ENCODE data around the gene ARSJ. TPM values are rescaled to one million over a fixed set of nuclear protein-coding genes. Genes with fewer than 3 reads are reported as not detected.

ARSJ gene
- total and polyA plus RNA-seq, 10 donors, result 0.07 to 1.6 (median 0.52) TPM

- no peak overlapping the region for H3K4me3 ChIP-seq
- no peak overlapping the region for H3K27ac ChIP-seq
- intact Hi-C loops (cut with DNase I; ENCODE audit: low total_unique reads), result no loop called here
- no peaks in the 10 kb centered on the region for H3K4me1 ChIP-seq
- H3K36me3 ChIP-seq, result no peaks in the 10 kb centered on the region
- TF ChIP-seq POLR2A (IDR thresholded peaks at IDR 0.05) (no peak), CTCF (IDR thresholded peaks at IDR 0.05 in 8 of 11, conservative IDR thresholded peaks at IDR 0.05 in 3 of 11) (no peak), POLR2AphosphoS5 (IDR thresholded peaks at IDR 0.05) (no peak)
- no peaks in the 10 kb centered on the region for H3K27me3 ChIP-seq (replicated peaks in 1 of 7)
- no peak for DNase-seq
- WGBS, 5 donors, result 63 to 83% (median 71%) methylated on average over 8 of the region's 8 CpGs
- H3K9me3 ChIP-seq, result peaks cover 0 to 11% (median 3%) of the 10 kb centered on the region in 8 donors
Measured at GRCh38 chr4:113958766-113959538, 20.5 kb downstream of the ARSJ start.

GRCh38 chr4:113957956-113958355 lies 21.5 kb downstream of the ARSJ start:
- no peaks in the 10 kb centered on the region for H3K4me1 ChIP-seq
- H3K27ac ChIP-seq, result no peak overlapping the region
- H3K36me3 ChIP-seq, result no peaks in the 10 kb centered on the region
- no peak for TF ChIP-seq POLR2A (IDR thresholded peaks at IDR 0.05)
- TF ChIP-seq CTCF (IDR thresholded peaks at IDR 0.05 in 8 of 11, conservative IDR thresholded peaks at IDR 0.05 in 3 of 11), result no peak
- peaks cover 0 to 3% (median under 1%) of the 10 kb centered on the region in 8 donors for H3K9me3 ChIP-seq
- no peaks in the 10 kb centered on the region for H3K27me3 ChIP-seq (replicated peaks in 1 of 7)
- intact Hi-C loops (cut with DNase I; ENCODE audit: low total_unique reads), result no loop called here
- WGBS, 5 donors, result 79 to 89% (median 87%) methylated on average over 3 of the region's 3 CpGs
- H3K4me3 ChIP-seq, result no peak overlapping the region
- DNase-seq, result no peak

GRCh38 chr4:113955948-113956347 lies 23.5 kb downstream of the ARSJ start:
- no peaks in the 10 kb centered on the region for H3K4me1 ChIP-seq
- TF ChIP-seq CTCF (IDR thresholded peaks at IDR 0.05 in 8 of 11, conservative IDR thresholded peaks at IDR 0.05 in 3 of 11) (no peak), POLR2AphosphoS5 (IDR thresholded peaks at IDR 0.05) (no peak), POLR2A (IDR thresholded peaks at IDR 0.05) (no peak)
- no peak overlapping the region for H3K27ac ChIP-seq
- no peaks in the 10 kb centered on the region for H3K27me3 ChIP-seq (replicated peaks in 1 of 7)
- no peak overlapping the region for H3K4me3 ChIP-seq
- no peak for DNase-seq
- intact Hi-C loops (cut with DNase I; ENCODE audit: low total_unique reads), result no loop called here
- no peaks in the 10 kb centered on the region for H3K9me3 ChIP-seq
- no peaks in the 10 kb centered on the region for H3K36me3 ChIP-seq
- 67 to 90% (median 77%) methylated on average over 3 of the region's 3 CpGs for WGBS, 5 donors

GRCh38 chr4:113955411-113955810 lies 24.0 kb downstream of the ARSJ start:
- no peaks in the 10 kb centered on the region for H3K36me3 ChIP-seq
- TF ChIP-seq CTCF (IDR thresholded peaks at IDR 0.05 in 8 of 11, conservative IDR thresholded peaks at IDR 0.05 in 3 of 11) (no peak), POLR2AphosphoS5 (IDR thresholded peaks at IDR 0.05) (no peak), POLR2A (IDR thresholded peaks at IDR 0.05) (no peak)
- H3K27me3 ChIP-seq (replicated peaks in 1 of 7), result no peaks in the 10 kb centered on the region
- H3K9me3 ChIP-seq, result no peaks in the 10 kb centered on the region
- 83 to 89% (median 85%) methylated on average over 3 of the region's 3 CpGs for WGBS, 5 donors
- intact Hi-C loops (cut with DNase I; ENCODE audit: low total_unique reads), result no loop called here
- H3K27ac ChIP-seq, result no peak overlapping the region
- no peak overlapping the region for H3K4me3 ChIP-seq
- no peaks in the 10 kb centered on the region for H3K4me1 ChIP-seq
- DNase-seq, result no peak

Measured in spleen (tissue), 11 donors.